C4-2B (cell line): ENCODE results near the gene SCAND1.

Experiments used
- ZFX ChIP-seq: fragments of 450-650 bp; IDR thresholded peaks from 2 replicates; pipeline ENCODE4 v1.6.1; 2017
- TF ChIP-seq, protein P1 (sequence below): fragments of 450-650 bp; conservative IDR thresholded peaks from 2 replicates; pipeline ENCODE4 v1.5.1; 2017; ENCODE audit warnings: mild to moderate bottlenecking

DNA sequence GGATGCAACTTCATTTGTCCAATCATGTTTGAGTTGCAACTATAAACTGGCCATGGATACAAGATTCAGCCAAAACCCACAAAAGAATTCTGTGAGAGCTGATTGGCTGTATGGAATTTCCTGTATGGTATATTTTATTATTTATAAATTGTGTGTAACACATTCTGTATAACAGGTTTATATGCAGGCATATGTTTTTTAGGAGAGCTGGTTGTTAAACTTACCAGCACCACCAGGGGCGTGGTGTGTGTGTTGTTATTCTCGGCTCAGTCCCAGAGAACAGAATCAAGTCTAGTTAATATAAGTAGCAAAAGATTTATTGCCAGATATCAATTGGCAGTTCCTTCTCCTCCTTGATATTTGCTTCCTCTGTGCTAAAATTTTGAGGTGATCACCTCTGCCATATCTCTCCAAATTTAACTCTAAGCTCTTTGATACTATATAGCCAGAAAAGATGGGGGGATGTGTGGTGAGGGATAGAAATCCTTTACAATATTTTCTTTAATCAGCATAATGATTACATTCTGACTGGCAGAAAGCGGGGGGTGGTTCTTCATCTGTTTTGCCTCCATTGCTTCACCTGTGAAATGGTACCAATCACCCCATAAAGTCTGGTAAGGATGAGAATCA lies 37.0 kb upstream of the SCAND1 start:
- TF ChIP-seq, protein P1, sequence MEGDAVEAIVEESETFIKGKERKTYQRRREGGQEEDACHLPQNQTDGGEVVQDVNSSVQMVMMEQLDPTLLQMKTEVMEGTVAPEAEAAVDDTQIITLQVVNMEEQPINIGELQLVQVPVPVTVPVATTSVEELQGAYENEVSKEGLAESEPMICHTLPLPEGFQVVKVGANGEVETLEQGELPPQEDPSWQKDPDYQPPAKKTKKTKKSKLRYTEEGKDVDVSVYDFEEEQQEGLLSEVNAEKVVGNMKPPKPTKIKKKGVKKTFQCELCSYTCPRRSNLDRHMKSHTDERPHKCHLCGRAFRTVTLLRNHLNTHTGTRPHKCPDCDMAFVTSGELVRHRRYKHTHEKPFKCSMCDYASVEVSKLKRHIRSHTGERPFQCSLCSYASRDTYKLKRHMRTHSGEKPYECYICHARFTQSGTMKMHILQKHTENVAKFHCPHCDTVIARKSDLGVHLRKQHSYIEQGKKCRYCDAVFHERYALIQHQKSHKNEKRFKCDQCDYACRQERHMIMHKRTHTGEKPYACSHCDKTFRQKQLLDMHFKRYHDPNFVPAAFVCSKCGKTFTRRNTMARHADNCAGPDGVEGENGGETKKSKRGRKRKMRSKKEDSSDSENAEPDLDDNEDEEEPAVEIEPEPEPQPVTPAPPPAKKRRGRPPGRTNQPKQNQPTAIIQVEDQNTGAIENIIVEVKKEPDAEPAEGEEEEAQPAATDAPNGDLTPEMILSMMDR: peak; percentile 79
- no peak for TF ChIP-seq ZFX
